Tibial nerve (tissue), 4 donors: ENCODE data around the gene SGO2.

Experiments
- EP300 ChIP-seq, 2 donors: sonication (generic); formaldehyde crosslinking; IDR thresholded peaks; one replicate each; pipeline ENCODE4 v1.6.1; 2017; ENCODE audit warnings: antibody characterized with exemption in 2 of 2, mild to moderate bottlenecking in 1 of 2
- POLR2A ChIP-seq, 2 donors: fragments of 450-650 bp; IDR thresholded peaks; one replicate each; pipeline ENCODE4 v1.6.1; 2017; ENCODE audit warnings: antibody characterized with exemption in 2 of 2, mild to moderate bottlenecking in 2 of 2, moderate library complexity in 2 of 2
- TF ChIP-seq, protein P1 (sequence below), 5 experiments: fragments of 200-600 bp in 3 of 5; fragments of 450-650 bp in 2 of 5; sonication (generic) in 3 of 5; IDR thresholded peaks; one replicate each; pipeline ENCODE4 v1.5.1; 2016 to 2019; ENCODE audit warnings: antibody characterized with exemption in 5 of 5, mild to moderate bottlenecking in 3 of 5, moderate library complexity in 2 of 5

- TF ChIP-seq, protein P1, sequence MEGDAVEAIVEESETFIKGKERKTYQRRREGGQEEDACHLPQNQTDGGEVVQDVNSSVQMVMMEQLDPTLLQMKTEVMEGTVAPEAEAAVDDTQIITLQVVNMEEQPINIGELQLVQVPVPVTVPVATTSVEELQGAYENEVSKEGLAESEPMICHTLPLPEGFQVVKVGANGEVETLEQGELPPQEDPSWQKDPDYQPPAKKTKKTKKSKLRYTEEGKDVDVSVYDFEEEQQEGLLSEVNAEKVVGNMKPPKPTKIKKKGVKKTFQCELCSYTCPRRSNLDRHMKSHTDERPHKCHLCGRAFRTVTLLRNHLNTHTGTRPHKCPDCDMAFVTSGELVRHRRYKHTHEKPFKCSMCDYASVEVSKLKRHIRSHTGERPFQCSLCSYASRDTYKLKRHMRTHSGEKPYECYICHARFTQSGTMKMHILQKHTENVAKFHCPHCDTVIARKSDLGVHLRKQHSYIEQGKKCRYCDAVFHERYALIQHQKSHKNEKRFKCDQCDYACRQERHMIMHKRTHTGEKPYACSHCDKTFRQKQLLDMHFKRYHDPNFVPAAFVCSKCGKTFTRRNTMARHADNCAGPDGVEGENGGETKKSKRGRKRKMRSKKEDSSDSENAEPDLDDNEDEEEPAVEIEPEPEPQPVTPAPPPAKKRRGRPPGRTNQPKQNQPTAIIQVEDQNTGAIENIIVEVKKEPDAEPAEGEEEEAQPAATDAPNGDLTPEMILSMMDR (IDR thresholded peaks at IDR 0.05), result no peak
- TF ChIP-seq POLR2A (IDR thresholded peaks at IDR 0.05), result no peak
- TF ChIP-seq EP300 (IDR thresholded peaks at IDR 0.05), result no peak
These were observed 98.0 kb downstream of the SGO2 start for GRCh38 chr2:200624026-200624425.
